Astrocyte of the hippocampus (primary cell): ENCODE results near the gene LRIG2.

Experiments used
- DNase-seq: peaks from one replicate; pipeline ENCODE4 v3.0.0; 2011; ENCODE audit warnings: low read depth, low spot score

Gene LRIG2

GRCh38 chr1:113166473-113166872 is 93.5 kb downstream of the LRIG2 start:
- no peak for DNase-seq

DNA sequence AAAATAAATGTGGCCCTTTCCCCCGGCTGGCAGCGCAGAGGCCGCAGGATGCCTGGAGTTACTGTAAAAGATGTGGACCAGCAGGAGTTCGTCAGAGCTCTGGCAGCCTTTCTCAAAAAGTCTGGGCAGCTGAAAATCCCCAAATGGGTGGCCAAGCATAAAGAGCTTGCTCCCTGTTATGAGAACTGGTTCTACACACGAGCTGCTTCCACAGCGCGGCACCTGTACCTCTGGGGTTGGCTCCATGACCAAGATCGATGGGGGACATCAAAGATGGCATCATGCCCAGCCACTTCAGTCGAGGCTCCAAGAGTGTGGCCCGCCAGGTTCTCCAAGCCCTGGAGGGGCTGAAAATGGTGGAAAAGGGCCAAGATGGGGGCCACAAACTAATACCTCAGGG is 95.9 kb downstream of the LRIG2 start:
- DNase-seq: no peak

DNA sequence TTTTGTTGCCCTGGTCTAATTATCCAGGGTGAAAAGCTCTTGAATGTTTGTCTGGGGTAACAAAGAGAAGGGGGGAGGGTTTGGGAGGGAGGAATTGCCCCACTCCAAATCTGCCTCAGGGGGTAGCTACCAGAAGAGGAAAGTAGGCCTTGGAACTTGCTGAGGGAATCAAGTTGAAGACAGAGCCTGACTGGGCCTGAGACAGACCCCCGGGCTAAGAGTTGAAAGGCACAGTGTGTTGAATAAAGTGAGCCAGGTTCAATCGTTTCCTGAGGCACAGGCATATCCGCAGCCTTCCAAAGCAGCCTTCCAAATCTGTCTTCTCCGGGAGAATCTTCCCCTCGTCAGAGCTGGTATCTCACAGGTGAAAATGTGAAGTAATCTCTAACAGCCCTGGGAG is 96.6 kb downstream of the LRIG2 start:
- no peak for DNase-seq

DNA sequence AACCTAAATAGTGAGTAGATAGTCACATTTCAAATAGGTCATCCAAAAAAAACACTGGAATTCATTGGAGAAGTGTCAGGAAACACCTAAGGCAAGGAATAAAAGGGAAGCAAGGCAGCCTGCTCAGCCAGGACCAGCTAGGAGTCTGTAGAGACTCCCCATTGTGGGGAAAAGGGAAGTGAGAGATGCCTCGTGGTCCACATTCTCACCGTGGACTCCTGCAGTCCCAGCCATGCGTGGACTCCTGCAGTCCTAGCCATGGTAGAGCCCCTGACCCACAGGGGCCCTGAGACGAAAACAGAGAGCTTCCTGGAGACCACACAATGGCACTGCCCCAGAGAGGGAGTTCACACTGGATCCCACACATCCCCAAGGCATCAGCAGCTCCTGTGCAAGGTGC is 97.5 kb downstream of the LRIG2 start:
- no peak for DNase-seq

GRCh38 chr1:113178106-113178505 is 105.1 kb downstream of the LRIG2 start:
- DNase-seq: no peak

- DNase-seq: peak; percentile 37
These were observed 105.5 kb downstream of the LRIG2 start for GRCh38 chr1:113178522-113178921.
